Measurements from ENCODE around the gene SLC44A5.

DNA sequence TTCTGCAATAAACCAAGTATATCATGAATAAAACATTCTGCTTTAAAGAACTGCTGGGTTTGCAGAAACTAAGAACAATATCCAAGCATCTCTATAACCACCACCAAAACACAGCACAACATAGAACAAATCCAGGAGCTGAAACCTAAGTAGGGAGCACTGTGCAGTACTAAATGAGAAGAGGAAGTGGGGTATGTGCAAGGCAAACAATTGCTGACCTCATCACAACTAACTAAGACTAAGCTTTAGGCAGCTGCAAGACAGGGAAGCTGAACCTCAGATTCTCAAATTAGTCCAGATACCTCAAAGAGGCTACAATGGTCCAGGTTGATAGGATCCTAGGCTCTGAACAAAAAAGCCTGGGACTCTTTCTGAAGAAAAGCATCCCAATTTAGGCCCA lies 172.6 kb downstream of the SLC44A5 start:
- TF ChIP-seq EZH2phosphoT487 (IDR thresholded peaks at IDR 0.05; ENCODE audit: unreplicated experiment) (no peak), EZH2 (IDR thresholded peaks at IDR 0.05; ENCODE audit: low read depth, unreplicated experiment) (no peak), STAT1 (IDR thresholded peaks at IDR 0.05; ENCODE audit: unreplicated experiment) (no peak)
- TF ChIP-seq, protein P1, sequence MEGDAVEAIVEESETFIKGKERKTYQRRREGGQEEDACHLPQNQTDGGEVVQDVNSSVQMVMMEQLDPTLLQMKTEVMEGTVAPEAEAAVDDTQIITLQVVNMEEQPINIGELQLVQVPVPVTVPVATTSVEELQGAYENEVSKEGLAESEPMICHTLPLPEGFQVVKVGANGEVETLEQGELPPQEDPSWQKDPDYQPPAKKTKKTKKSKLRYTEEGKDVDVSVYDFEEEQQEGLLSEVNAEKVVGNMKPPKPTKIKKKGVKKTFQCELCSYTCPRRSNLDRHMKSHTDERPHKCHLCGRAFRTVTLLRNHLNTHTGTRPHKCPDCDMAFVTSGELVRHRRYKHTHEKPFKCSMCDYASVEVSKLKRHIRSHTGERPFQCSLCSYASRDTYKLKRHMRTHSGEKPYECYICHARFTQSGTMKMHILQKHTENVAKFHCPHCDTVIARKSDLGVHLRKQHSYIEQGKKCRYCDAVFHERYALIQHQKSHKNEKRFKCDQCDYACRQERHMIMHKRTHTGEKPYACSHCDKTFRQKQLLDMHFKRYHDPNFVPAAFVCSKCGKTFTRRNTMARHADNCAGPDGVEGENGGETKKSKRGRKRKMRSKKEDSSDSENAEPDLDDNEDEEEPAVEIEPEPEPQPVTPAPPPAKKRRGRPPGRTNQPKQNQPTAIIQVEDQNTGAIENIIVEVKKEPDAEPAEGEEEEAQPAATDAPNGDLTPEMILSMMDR (conservative IDR thresholded peaks at IDR 0.05; ENCODE audit: low read depth in 2 of 2) = no peak
- TF ChIP-seq, protein P2, sequence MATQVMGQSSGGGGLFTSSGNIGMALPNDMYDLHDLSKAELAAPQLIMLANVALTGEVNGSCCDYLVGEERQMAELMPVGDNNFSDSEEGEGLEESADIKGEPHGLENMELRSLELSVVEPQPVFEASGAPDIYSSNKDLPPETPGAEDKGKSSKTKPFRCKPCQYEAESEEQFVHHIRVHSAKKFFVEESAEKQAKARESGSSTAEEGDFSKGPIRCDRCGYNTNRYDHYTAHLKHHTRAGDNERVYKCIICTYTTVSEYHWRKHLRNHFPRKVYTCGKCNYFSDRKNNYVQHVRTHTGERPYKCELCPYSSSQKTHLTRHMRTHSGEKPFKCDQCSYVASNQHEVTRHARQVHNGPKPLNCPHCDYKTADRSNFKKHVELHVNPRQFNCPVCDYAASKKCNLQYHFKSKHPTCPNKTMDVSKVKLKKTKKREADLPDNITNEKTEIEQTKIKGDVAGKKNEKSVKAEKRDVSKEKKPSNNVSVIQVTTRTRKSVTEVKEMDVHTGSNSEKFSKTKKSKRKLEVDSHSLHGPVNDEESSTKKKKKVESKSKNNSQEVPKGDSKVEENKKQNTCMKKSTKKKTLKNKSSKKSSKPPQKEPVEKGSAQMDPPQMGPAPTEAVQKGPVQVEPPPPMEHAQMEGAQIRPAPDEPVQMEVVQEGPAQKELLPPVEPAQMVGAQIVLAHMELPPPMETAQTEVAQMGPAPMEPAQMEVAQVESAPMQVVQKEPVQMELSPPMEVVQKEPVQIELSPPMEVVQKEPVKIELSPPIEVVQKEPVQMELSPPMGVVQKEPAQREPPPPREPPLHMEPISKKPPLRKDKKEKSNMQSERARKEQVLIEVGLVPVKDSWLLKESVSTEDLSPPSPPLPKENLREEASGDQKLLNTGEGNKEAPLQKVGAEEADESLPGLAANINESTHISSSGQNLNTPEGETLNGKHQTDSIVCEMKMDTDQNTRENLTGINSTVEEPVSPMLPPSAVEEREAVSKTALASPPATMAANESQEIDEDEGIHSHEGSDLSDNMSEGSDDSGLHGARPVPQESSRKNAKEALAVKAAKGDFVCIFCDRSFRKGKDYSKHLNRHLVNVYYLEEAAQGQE (IDR thresholded peaks at IDR 0.05; ENCODE audit: unreplicated experiment) = no peak
